Measurements from ENCODE around the gene UNC119B.

Gene UNC119B

GRCh38 chr12:120710031-120710804 lies at the start of gene UNC119B:
UNC119B (plus strand) TSS chr12:120710458; CDS start chr12:120710475, 17 bp downstream.
- ChIA-PET POLR2A (interaction anchor here (0.8 kb wide), 1 partner anchor 9 kb away, joined by 5 read pairs; no protein-coding TSS in a partner anchor), CTCF (interaction anchor here (1.0 to 4.7 kb wide), 10 partner anchors 10 to 262 kb away, joined by 3 to 42 read pairs (median 4); partner anchors contain the start of genes ACADS and POP5)
- TF ChIP-seq CTCF (IDR thresholded peaks at IDR 0.05; ENCODE audit: control extremely low read depth, extremely low read depth, low read depth, missing control alignments), result no peak
- peak; percentile 88 for DNase-seq (ENCODE audit: extremely low spot score)

GRCh38 chr12:120661432-120661831 lies 48.8 kb upstream of the UNC119B start:
- no peak for TF ChIP-seq CTCF (IDR thresholded peaks at IDR 0.05; ENCODE audit: control extremely low read depth, extremely low read depth, low read depth, missing control alignments)
- CTCF ChIA-PET, result interaction anchor here (1.2 to 6.2 kb wide), 4 partner anchors 9 to 78 kb away, joined by 3 to 119 read pairs (median 24); no protein-coding TSS in a partner anchor
- POLR2A ChIA-PET, result no interaction called here
- no peak for DNase-seq (ENCODE audit: extremely low spot score)

- ChIA-PET CTCF (interaction anchor here (1.5 to 3.6 kb wide), 4 partner anchors 10 to 309 kb away, joined by 3 to 45 read pairs (median 4); no protein-coding TSS in a partner anchor), POLR2A (interaction anchor here (0.7 kb wide), 1 partner anchor 14 kb away, joined by 4 read pairs; no protein-coding TSS in a partner anchor)
- no peak for TF ChIP-seq CTCF (IDR thresholded peaks at IDR 0.05; ENCODE audit: control extremely low read depth, extremely low read depth, low read depth, missing control alignments)
- DNase-seq (ENCODE audit: extremely low spot score), result peak; percentile 83
Measured at GRCh38 chr12:120662879-120663278, 47.4 kb upstream of the UNC119B start.

- CTCF ChIA-PET, result interaction anchor here (1.4 to 3.6 kb wide), 6 partner anchors 10 to 309 kb away, joined by 3 to 45 read pairs (median 4); no protein-coding TSS in a partner anchor
- POLR2A ChIA-PET, result no interaction called here
- no peak for TF ChIP-seq CTCF (IDR thresholded peaks at IDR 0.05; ENCODE audit: control extremely low read depth, extremely low read depth, low read depth, missing control alignments)
- DNase-seq (ENCODE audit: extremely low spot score), result no peak
Measured at GRCh38 chr12:120663741-120664140, 46.5 kb upstream of the UNC119B start.

GRCh38 chr12:120666571-120667390 lies 43.5 kb upstream of the UNC119B start:
- no peak for TF ChIP-seq CTCF (IDR thresholded peaks at IDR 0.05; ENCODE audit: control extremely low read depth, extremely low read depth, low read depth, missing control alignments)
- POLR2A ChIA-PET, result no interaction called here
- no peak for DNase-seq (ENCODE audit: extremely low spot score)
- CTCF ChIA-PET, result interaction anchor here (2.3 to 2.6 kb wide), 3 partner anchors 12 to 20 kb away, joined by 6 to 13 read pairs (median 8); no protein-coding TSS in a partner anchor
